ENCODE measurements around the gene HUS1B. TPM values are rescaled to one million over a fixed set of nuclear protein-coding genes. Genes with fewer than 3 reads are reported as not detected.

HUS1B gene
- polyA plus RNA-seq, 3 donors: 0.10 to 0.24 (median 0.19) TPM

- DNase-seq (ENCODE audit: extremely low read depth in 1 of 11, low read depth in 9 of 11, low spot score in 4 of 11): no peak
Measured at GRCh38 chr6:635233-635632, 21.7 kb downstream of the HUS1B start.

- no peak for DNase-seq (ENCODE audit: extremely low read depth in 1 of 11, low read depth in 9 of 11, low spot score in 4 of 11)
Measured at GRCh38 chr6:633611-634010, 23.3 kb downstream of the HUS1B start.

- no peak for DNase-seq (ENCODE audit: extremely low read depth in 1 of 11, low read depth in 9 of 11, low spot score in 4 of 11)
Measured at GRCh38 chr6:628766-629165, 28.1 kb downstream of the HUS1B start.

GRCh38 chr6:626236-626635 lies 30.7 kb downstream of the HUS1B start:
- DNase-seq (ENCODE audit: extremely low read depth in 1 of 11, low read depth in 9 of 11, low spot score in 4 of 11): peak in 7 of 11 donors; percentile 15 to 59 (median 34)

GRCh38 chr6:624979-625378 lies 31.9 kb downstream of the HUS1B start:
- DNase-seq (ENCODE audit: extremely low read depth in 1 of 11, low read depth in 9 of 11, low spot score in 4 of 11): peak in 2 of 11 donors; percentile 8 to 20

- DNase-seq (ENCODE audit: extremely low read depth in 1 of 11, low read depth in 9 of 11, low spot score in 4 of 11): no peak
Measured at GRCh38 chr6:622462-622861, 34.4 kb downstream of the HUS1B start.

- DNase-seq (ENCODE audit: extremely low read depth in 1 of 11, low read depth in 9 of 11, low spot score in 4 of 11): no peak
Measured at GRCh38 chr6:621931-622330, 35.0 kb downstream of the HUS1B start.

GRCh38 chr6:620950-621349 lies 36.0 kb downstream of the HUS1B start:
- DNase-seq (ENCODE audit: extremely low read depth in 1 of 11, low read depth in 9 of 11, low spot score in 4 of 11): no peak

- DNase-seq (ENCODE audit: extremely low read depth in 1 of 11, low read depth in 9 of 11, low spot score in 4 of 11): no peak
Measured at GRCh38 chr6:620166-620565, 36.7 kb downstream of the HUS1B start.

GRCh38 chr6:617456-618100 lies 39.3 kb downstream of the HUS1B start:
- no peak for DNase-seq (ENCODE audit: extremely low read depth in 1 of 11, low read depth in 9 of 11, low spot score in 4 of 11)

- DNase-seq (ENCODE audit: extremely low read depth in 1 of 11, low read depth in 9 of 11, low spot score in 4 of 11): no peak
Measured at GRCh38 chr6:613981-614380, 42.9 kb downstream of the HUS1B start.

- DNase-seq (ENCODE audit: extremely low read depth in 1 of 11, low read depth in 9 of 11, low spot score in 4 of 11): no peak
Measured at GRCh38 chr6:611928-612327, 45.0 kb downstream of the HUS1B start.

- no peak for DNase-seq (ENCODE audit: extremely low read depth in 1 of 11, low read depth in 9 of 11, low spot score in 4 of 11)
Measured at GRCh38 chr6:610882-611281, 46.0 kb downstream of the HUS1B start.

GRCh38 chr6:609905-610304 lies 47.0 kb downstream of the HUS1B start:
- DNase-seq (ENCODE audit: extremely low read depth in 1 of 11, low read depth in 9 of 11, low spot score in 4 of 11): no peak

GRCh38 chr6:606829-607379 lies 50.0 kb downstream of the HUS1B start:
- no peak for DNase-seq (ENCODE audit: extremely low read depth in 1 of 11, low read depth in 9 of 11, low spot score in 4 of 11)

Other genes with a start within 250 kb of the HUS1B start
- 10 to 100 TPM; 19.9 to 23.9 (median 22.8) TPM for gene EXOC2, start 36.0 kb upstream of the HUS1B start, polyA plus RNA-seq (ENCODE audit: insufficient read length in 3 of 3)

All from renal cortex interstitium (tissue), 11 donors.